Islet of Langerhans (tissue), 1 donor: Measurements from ENCODE around the gene MAPRE3.

Experiments
- FAIRE-seq: peaks from one replicate; lab custom pipeline; 2011; peaks lifted over from hg19 to GRCh38; lab: Jason Lieb, UNC

The MAPRE3 gene

DNA sequence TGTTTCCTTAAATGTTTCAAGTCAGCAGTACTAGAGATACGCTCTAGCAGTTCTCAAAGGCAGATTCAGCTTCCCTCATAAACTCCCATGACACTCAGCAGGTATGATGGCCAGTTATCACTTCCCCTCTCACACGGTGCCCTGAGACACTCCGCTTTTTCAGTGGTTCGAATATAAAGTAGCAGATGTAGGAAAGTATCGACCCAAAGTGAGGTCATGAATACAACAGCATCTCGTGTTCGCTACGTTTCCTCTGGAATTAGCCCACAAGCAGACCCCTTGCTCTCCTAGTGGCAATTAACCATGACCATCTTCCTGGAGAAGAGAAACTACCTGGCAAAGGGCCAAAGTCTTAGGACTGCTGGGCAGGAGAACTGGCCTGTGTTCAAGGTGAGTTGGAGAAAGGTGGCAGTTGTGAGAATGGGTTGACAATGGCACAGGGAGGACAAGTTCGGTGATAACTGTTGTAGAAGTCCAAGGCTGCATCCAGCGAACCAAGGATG is 71.8 kb downstream of the MAPRE3 start:
- no peak for FAIRE-seq

DNA sequence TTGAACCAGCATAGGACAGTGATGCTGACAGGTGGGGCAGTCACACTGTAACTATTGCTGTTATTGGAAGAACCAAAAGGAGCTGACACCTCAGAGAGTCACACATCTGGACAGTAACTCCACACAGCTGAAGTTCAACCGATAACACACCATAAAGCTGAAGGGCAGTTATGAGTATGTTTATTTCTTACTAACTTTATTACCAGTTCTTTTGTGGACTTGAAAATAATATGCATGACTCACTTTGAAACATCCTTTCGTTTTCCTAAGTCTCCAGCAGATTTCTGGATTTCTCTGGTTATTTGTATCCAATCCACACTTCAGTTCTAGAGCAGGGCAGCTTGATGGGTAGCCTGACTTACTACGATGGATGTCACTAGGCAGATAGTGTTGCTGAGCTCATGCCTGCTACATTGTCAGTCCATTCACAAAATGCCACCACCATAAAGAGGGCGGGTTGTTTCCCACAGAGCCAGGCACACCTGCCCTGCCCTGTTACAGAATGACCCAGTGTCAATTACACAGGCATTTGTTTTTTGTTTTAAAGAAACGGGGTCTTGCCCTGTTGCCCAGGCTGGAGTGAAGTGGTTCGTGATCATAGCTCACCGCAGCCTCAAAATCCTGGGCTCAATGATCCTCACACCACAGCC is 72.7 kb downstream of the MAPRE3 start:
- no peak for FAIRE-seq

- FAIRE-seq: no peak
Observed at GRCh38 chr2:27049422-27050280, 79.2 kb downstream of the MAPRE3 start.

- peak; percentile 71 for FAIRE-seq
Observed at GRCh38 chr2:27050281-27050995, 80.0 kb downstream of the MAPRE3 start.

- FAIRE-seq: peak; percentile 55
Observed at GRCh38 chr2:27050996-27051901, 80.8 kb downstream of the MAPRE3 start, which contains the start of gene AGBL5. TSS of gene AGBL5 (plus strand) at chr2:27051668. CDS start at chr2:27052959, 1,291 bp downstream.

DNA sequence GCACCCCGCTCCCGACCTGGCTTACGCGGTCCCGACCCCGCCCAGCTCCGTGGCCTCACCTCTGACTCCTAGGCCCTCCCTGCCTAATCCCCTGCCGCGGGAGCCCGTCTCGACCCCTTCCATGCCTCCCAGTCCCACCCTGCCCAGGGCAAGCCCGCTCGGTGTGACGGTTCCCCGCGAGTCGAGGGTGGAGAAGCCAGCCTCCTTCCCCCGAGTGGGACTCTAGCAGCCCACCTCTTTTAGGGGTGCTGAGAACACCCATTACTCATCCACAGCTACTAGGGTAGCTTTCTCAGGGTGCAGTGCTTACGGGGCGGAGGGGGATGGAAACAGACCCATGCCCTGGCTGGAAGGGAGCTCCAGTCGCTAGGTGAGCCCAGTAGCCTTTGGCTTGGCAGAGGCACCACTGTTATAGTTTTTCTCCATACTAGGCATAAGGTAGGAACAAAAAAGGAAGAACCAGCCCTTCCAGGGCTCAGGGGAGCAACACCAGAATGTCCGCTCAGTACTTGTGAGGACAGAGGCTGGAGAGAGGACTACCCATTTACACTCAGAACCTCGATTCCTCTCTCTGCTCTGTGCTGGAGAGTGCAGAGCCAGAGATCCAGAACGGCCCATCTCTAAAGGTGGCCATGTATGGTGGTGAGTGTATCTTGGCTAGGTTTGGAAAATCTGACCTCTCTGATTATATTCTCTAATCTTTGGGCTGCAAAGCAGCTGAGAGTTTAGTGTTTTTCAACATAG is 81.6 kb downstream of the MAPRE3 start:
- no peak for FAIRE-seq

- FAIRE-seq: no peak
Observed at GRCh38 chr2:27053321-27053720, 82.9 kb downstream of the MAPRE3 start.

- no peak for FAIRE-seq
Observed at GRCh38 chr2:27053776-27054175, 83.3 kb downstream of the MAPRE3 start.

GRCh38 chr2:27054721-27055120 is 84.3 kb downstream of the MAPRE3 start:
- FAIRE-seq: no peak

DNA sequence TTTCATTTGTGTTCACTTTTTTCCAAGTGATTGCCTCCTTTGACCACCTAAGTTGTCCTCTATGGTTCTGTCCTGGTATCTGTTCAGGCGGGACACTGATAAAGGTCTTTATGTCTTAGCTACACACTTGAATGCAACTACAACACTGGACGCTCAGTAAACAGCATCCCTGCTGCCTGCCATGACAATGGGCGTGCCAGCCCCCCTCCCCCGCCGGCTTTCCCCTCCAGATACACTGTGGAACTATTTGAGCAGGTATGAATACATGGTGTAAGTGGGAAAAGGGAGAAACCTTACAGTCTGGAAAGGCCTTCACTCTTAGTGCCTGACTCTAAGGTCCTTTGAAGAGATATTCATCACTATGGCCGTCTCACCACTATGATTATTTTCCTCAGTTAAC is 86.7 kb downstream of the MAPRE3 start:
- no peak for FAIRE-seq

DNA sequence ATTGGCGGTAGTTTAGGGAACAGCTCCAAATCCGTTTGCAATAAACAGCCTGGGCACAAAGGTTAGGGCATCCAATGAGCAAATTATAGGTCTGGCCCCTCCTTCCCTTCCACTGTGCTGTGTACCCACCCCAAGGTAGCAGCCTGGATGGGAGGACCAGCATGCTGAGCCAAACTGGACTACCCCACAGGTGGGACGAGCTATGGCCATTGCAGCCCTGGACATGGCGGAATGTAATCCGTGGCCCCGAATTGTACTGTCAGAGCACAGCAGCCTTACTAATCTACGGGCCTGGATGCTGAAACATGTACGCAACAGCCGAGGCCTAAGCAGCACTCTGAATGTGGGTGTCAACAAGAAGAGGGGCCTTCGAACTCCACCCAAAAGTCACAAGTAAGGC is 87.8 kb downstream of the MAPRE3 start:
- no peak for FAIRE-seq

DNA sequence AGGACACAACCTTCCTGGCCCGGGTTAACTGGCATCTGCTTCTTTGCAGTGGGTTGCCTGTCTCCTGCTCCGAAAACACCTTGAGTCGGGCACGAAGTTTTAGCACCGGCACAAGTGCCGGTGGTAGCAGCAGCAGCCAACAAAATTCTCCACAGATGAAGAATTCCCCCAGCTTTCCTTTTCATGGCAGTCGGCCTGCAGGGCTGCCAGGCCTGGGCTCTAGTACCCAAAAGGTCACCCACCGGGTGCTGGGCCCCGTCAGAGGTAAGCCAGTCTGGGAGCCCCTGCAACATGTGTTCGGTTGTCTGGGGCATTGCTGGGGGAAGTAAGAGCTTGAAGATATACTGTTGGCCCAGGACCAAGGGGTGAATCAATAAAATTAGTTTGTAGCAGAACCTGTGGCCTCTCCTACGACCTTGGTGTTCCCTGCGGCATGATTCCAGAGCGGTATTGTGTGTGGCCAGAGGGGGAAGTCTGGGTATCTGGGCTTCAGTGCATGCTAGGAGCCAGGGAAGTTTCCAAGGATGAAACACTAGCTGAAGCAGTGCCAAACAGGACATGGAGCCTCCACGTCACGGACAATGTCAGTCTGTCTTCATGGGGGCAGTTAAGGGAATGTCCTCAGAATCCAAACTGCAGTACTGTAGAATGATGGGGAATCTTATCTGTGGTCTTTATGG is 88.8 kb downstream of the MAPRE3 start:
- no peak for FAIRE-seq

- FAIRE-seq: no peak
Observed at GRCh38 chr2:27060323-27060722, 89.9 kb downstream of the MAPRE3 start.

DNA sequence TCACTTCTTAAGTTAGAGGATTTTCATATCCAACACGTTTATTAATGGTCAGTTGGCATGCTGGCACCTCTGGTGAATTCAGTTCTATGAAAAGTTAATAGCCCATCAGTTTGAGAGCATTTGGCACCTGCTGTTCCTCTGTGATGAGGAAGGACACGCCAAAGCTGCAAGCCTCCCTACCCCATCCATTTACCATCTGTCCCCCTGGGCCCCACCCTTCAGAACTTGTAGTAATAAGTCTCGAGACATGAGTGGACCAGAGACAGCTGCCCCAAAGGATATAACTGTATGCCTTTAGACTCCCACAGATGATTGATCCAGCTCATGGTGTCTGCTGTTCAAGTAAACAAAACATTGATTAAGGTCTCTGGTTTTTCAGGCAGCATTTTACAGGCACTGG is 94.7 kb downstream of the MAPRE3 start:
- FAIRE-seq: no peak

- FAIRE-seq: no peak
Observed at GRCh38 chr2:27067385-27067784, 96.9 kb downstream of the MAPRE3 start.

DNA sequence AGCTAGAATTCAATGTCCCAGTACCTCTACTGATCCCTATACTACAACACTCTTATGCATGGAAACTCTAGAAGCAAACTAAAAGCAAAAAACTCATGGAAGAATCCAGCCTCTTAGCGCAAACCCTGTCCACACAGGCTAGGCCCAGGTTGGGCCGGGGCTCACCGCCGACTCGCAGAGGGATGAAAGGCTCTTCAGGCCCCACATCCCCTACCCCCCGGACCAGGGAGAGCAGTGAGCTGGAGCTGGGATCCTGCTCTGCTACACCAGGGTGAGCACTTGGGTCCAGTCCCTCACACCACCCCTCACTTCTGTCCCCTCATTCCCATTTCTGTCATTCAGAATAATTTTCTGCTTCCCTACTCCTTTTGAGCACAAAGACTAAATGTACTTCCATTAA is 99.0 kb downstream of the MAPRE3 start:
- no peak for FAIRE-seq

DNA sequence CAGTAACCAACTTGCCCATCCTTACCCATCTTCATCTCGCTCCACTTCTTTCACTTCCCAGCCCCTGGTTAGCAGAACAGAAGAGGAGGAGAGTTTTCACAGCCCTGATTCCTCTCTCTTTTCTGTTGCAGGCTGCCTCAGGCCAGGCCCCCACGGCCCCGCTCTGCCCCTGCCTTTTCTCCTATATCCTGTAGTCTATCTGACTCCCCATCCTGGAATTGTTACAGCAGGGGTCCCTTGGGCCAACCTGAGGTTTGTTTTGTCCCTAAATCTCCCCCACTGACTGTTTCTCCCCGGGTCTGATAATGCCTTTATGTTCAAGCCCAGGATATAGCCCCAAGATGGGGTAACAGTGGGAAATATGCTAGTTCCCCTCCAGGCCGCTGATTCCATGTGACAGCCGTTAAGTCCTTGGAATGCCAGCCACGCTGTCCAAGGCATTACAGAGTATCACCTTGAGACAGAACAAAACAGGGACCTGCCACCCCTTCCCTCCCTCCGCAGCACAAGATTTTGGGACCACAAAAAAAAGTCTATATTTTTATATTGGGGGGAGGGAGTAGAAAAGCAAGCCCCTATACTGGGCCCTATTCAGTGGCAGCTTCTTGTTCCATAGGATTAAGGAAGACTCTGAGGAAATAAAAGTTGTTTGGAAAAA is 99.7 kb downstream of the MAPRE3 start:
- no peak for FAIRE-seq

GRCh38 chr2:27070653-27071276 is 100.3 kb downstream of the MAPRE3 start:
- FAIRE-seq: no peak

DNA sequence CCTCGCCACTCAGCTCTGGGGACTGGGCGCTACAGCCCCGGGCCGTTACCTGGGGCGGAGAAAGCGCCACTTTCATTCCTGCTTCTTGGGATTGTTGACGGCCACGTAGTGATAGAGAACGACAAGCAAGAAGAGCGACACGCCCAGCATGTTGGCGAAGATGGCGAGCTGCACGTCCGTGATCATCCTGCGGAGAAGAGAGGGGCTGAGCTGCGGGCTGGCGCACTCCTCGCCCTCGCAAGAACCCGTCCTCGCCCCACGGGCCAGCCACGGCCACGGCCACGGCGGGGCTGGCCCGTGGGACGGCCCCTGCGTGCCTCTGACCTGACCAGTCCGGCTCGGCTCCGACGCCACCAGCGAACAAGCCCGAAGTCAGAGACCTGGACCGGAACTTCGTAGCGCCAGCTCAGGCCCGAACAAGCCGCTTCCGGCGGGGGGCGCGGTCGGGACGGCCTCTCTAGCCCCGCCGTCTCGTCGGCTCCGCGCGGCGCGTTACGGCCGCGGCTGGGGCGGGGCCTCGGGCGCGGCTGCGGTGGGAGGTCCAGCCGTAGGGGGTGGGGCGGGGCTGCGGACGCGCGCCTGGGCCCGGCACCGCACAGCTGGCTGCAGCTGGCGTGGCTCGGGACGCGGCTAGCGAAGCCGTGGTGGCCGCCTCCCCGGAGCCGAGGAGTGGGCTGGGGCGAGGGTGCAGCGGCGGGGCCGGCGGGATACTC is 101.0 kb downstream of the MAPRE3 start, which contains the start of gene OST4:
OST4 (minus strand) TSS at position 378 of the 713 bp plus-strand sequence.
- no peak for FAIRE-seq
